Neural progenitor cell (in vitro differentiated cells): Measurements from ENCODE around the gene MAP9.

Source experiments
- CTCF ChIP-seq: fragments of 200-600 bp; sonication (generic); IDR thresholded peaks from 2 replicates; pipeline ENCODE4 v1.5.1; 2017; ENCODE audit warnings: antibody characterized with exemption, mild to moderate bottlenecking
- EZH2 ChIP-seq: fragments of 200-600 bp; sonication (generic); IDR thresholded peaks from 2 replicates; pipeline ENCODE4 v1.6.1; 2017; ENCODE audit warnings: antibody characterized with exemption, mild to moderate bottlenecking, moderate library complexity
- EZH2phosphoT487 ChIP-seq: fragments of 200-600 bp; sonication (generic); IDR thresholded peaks from 2 replicates; pipeline ENCODE4 v1.6.1; 2017; ENCODE audit warnings: antibody characterized with exemption

- TF ChIP-seq CTCF = no peak
- TF ChIP-seq EZH2 = no peak
- no peak for TF ChIP-seq EZH2phosphoT487
These were observed 28.3 kb upstream of the MAP9 start for GRCh38 chr4:155405059-155405458.
